Karpas-422 (cell line): ENCODE measurements around the gene LSAMP. TPM values are rescaled to one million over a fixed set of nuclear protein-coding genes. Genes with fewer than 3 reads are reported as not detected.
"Not testable (repeated sequence)": the region's sequence is repeated elsewhere in the genome, so short reads cannot be mapped to it uniquely, and the experiment has no call there.

Experiments used
- DNase-seq: peaks from one replicate; pipeline ENCODE4 v3.0.0-alpha.2; 2015
- H2AFZ ChIP-seq: fragments of 200-600 bp; sonication (generic); 2 replicates; pipeline ENCODE4 v1.6.1; 2014; ENCODE audit warnings: antibody characterized with exemption, low read length, mixed read lengths
- H3K27ac ChIP-seq: fragments of 200-600 bp; sonication (generic); 2 replicates; pipeline ENCODE4 v1.5.1; 2014; ENCODE audit warnings: mild to moderate bottlenecking, low read length, moderate library complexity
- H3K27me3 ChIP-seq: fragments of 200-600 bp; sonication (generic); 2 replicates; pipeline ENCODE4 v1.6.1; 2014; ENCODE audit warnings: low read length, mixed read lengths
- H3K36me3 ChIP-seq: fragments of 200-600 bp; sonication (generic); 2 replicates; pipeline ENCODE4 v1.6.1; 2014; ENCODE audit warnings: low read length, mixed read lengths; ENCODE audit not compliant: insufficient read depth
- H3K4me1 ChIP-seq: fragments of 200-600 bp; sonication (generic); 2 replicates; pipeline ENCODE4 v1.6.1; 2014; ENCODE audit warnings: mild to moderate bottlenecking, low read length, mixed read lengths
- H3K4me2 ChIP-seq: fragments of 200-600 bp; sonication (generic); 2 replicates; pipeline ENCODE4 v1.6.1; 2014; ENCODE audit warnings: low read length, low read depth, mild to moderate bottlenecking; ENCODE audit not compliant: poor library complexity, severe bottlenecking
- H3K4me3 ChIP-seq: fragments of 200-600 bp; sonication (generic); 2 replicates; pipeline ENCODE4 v1.5.1; 2014; ENCODE audit warnings: mild to moderate bottlenecking, antibody characterized with exemption, low read length, mixed read lengths
- H3K79me2 ChIP-seq: fragments of 200-600 bp; sonication (generic); 2 replicates; pipeline ENCODE4 v1.6.1; 2014; ENCODE audit warnings: mild to moderate bottlenecking, low read length, mixed read lengths
- H3K9ac ChIP-seq: fragments of 200-600 bp; sonication (generic); 2 replicates; pipeline ENCODE4 v1.6.0; 2014; ENCODE audit warnings: low read length
- H3K9me2 ChIP-seq: fragments of 200-600 bp; sonication (generic), shearing (Covaris generic); replicated peaks from 2 replicates; pipeline ENCODE4 v1.6.0; 2014; ENCODE audit warnings: mild to moderate bottlenecking, low read length, moderate library complexity; ENCODE audit not compliant: insufficient read depth
- H3K9me3 ChIP-seq: fragments of 300-700, 200-600 bp; sonication (generic); 2 replicates; pipeline ENCODE4 v1.6.1; 2014; ENCODE audit warnings: low read length, mixed read lengths
- H4K20me1 ChIP-seq: fragments of 200-600 bp; sonication (generic); 2 replicates; pipeline ENCODE4 v1.6.1; 2014; ENCODE audit warnings: mild to moderate bottlenecking, antibody characterized with exemption, low read length, low read depth; ENCODE audit not compliant: insufficient read depth
- total RNA-seq: library from RNA; depleted of rRNA; stranded (reverse); fragments of >200 nt; shearing (Covaris generic); gene quantifications from 2 replicates; pipeline ENCODE4 v1.2.3, GENCODE V29; 2014; ENCODE audit warnings: low replicate concordance

Gene LSAMP
- total RNA-seq, 1 experiment from 2014 or later: not detected

GRCh38 chr3:115804713-115805119 is 640.6 kb downstream of the LSAMP start:
- no peaks in the 10 kb centered on the region for H4K20me1 ChIP-seq
- H3K4me3 ChIP-seq: no peak overlapping the region
- H3K36me3 ChIP-seq: no peaks in the 10 kb centered on the region
- no peak overlapping the region for H3K9ac ChIP-seq
- H2AFZ ChIP-seq: no peak overlapping the region
- DNase-seq: no peak
- no peaks in the 10 kb centered on the region for H3K4me1 ChIP-seq
- no peaks in the 10 kb centered on the region for H3K27me3 ChIP-seq
- no peaks in the 10 kb centered on the region for H3K9me3 ChIP-seq
- H3K79me2 ChIP-seq: no peaks in the 10 kb centered on the region
- no peak overlapping the region for H3K27ac ChIP-seq
- no peak overlapping the region for H3K4me2 ChIP-seq
- no peaks in the 10 kb centered on the region for H3K9me2 ChIP-seq

GRCh38 chr3:115804200-115804599 is 641.1 kb downstream of the LSAMP start:
- Histone ChIP-seq H3K9me3 (no peaks in the 10 kb centered on the region), H3K4me2 (no peak overlapping the region), H3K9ac (no peak overlapping the region), H2AFZ (no peak overlapping the region), H3K4me3 (no peak overlapping the region), H3K9me2 (no peaks in the 10 kb centered on the region), H4K20me1 (no peaks in the 10 kb centered on the region), H3K4me1 (no peaks in the 10 kb centered on the region), H3K27ac (no peak overlapping the region), H3K79me2 (no peaks in the 10 kb centered on the region), H3K27me3 (no peaks in the 10 kb centered on the region), H3K36me3 (no peaks in the 10 kb centered on the region)
- no peak for DNase-seq

- no peak overlapping the region for H3K9ac ChIP-seq
- H3K27me3 ChIP-seq: no peaks in the 10 kb centered on the region
- H2AFZ ChIP-seq: no peak overlapping the region
- H3K9me3 ChIP-seq: no peaks in the 10 kb centered on the region
- H3K9me2 ChIP-seq: no peaks in the 10 kb centered on the region
- DNase-seq: no peak
- H3K4me2 ChIP-seq: no peak overlapping the region
- H3K27ac ChIP-seq: no peak overlapping the region
- no peaks in the 10 kb centered on the region for H3K79me2 ChIP-seq
- H3K36me3 ChIP-seq: no peaks in the 10 kb centered on the region
- no peaks in the 10 kb centered on the region for H4K20me1 ChIP-seq
- no peak overlapping the region for H3K4me3 ChIP-seq
- no peaks in the 10 kb centered on the region for H3K4me1 ChIP-seq
These were observed 641.6 kb downstream of the LSAMP start for GRCh38 chr3:115803661-115804060.

GRCh38 chr3:115800489-115801075 is 644.7 kb downstream of the LSAMP start:
- H3K9ac ChIP-seq: no peak overlapping the region

GRCh38 chr3:115800065-115800464 is 645.2 kb downstream of the LSAMP start:
- DNase-seq, H2AFZ ChIP-seq, H3K9ac ChIP-seq, H3K36me3 ChIP-seq, H3K4me3 ChIP-seq, H3K79me2 ChIP-seq, H3K27ac ChIP-seq, H4K20me1 ChIP-seq, H3K27me3 ChIP-seq, H3K4me1 ChIP-seq, H3K9me3 ChIP-seq, H3K4me2 ChIP-seq, H3K9me2 ChIP-seq: not testable (repeated sequence)

More at GRCh38 chr3:115800489-115801075, 644.7 kb downstream of the LSAMP start:
- DNase-seq: no peak
- Histone ChIP-seq H3K4me3 (no peak overlapping the region), H3K27me3 (no peaks in the 10 kb centered on the region), H3K36me3 (no peaks in the 10 kb centered on the region), H3K27ac (no peak overlapping the region), H3K4me1 (no peaks in the 10 kb centered on the region), H3K9me2 (no peaks in the 10 kb centered on the region), H3K9me3 (no peaks in the 10 kb centered on the region), H3K4me2 (no peak overlapping the region), H2AFZ (no peak overlapping the region), H3K79me2 (no peaks in the 10 kb centered on the region), H4K20me1 (no peaks in the 10 kb centered on the region)

GRCh38 chr3:115792206-115792955 is 652.9 kb downstream of the LSAMP start:
- no peaks in the 10 kb centered on the region for H3K27me3 ChIP-seq
- H3K9ac ChIP-seq: no peak overlapping the region
- no peaks in the 10 kb centered on the region for H3K36me3 ChIP-seq
- H3K4me3 ChIP-seq: no peak overlapping the region
- no peaks in the 10 kb centered on the region for H3K4me1 ChIP-seq
- H3K79me2 ChIP-seq: no peaks in the 10 kb centered on the region
- no peaks in the 10 kb centered on the region for H4K20me1 ChIP-seq
- no peak for DNase-seq
- no peaks in the 10 kb centered on the region for H3K9me3 ChIP-seq
- no peak overlapping the region for H3K27ac ChIP-seq
- H3K4me2 ChIP-seq: no peak overlapping the region
- no peak overlapping the region for H2AFZ ChIP-seq
- no peaks in the 10 kb centered on the region for H3K9me2 ChIP-seq

GRCh38 chr3:115791271-115792153 is 653.8 kb downstream of the LSAMP start:
- not testable (repeated sequence) for H3K9me3 ChIP-seq, H3K9ac ChIP-seq, H3K27me3 ChIP-seq, H4K20me1 ChIP-seq, H3K4me1 ChIP-seq, H3K27ac ChIP-seq, DNase-seq, H3K36me3 ChIP-seq, H3K9me2 ChIP-seq, H3K4me2 ChIP-seq, H2AFZ ChIP-seq, H3K4me3 ChIP-seq, H3K79me2 ChIP-seq

- Histone ChIP-seq H3K27me3 (no peaks in the 10 kb centered on the region), H3K27ac (no peak overlapping the region), H4K20me1 (no peaks in the 10 kb centered on the region), H2AFZ (no peak overlapping the region), H3K4me1 (no peaks in the 10 kb centered on the region), H3K9me2 (no peaks in the 10 kb centered on the region), H3K4me2 (no peak overlapping the region), H3K9me3 (no peaks in the 10 kb centered on the region), H3K36me3 (no peaks in the 10 kb centered on the region), H3K79me2 (no peaks in the 10 kb centered on the region), H3K9ac (no peak overlapping the region), H3K4me3 (no peak overlapping the region)
- DNase-seq: no peak
These were observed 654.5 kb downstream of the LSAMP start for GRCh38 chr3:115790759-115791158.
